NCI-H345 treated with DMSO at 0.1 percent for 48 hours (cell line): Measurements from ENCODE around the gene OR1J4.
"Not testable (repeated sequence)": the region's sequence is repeated elsewhere in the genome, so short reads cannot be mapped to it uniquely, and the experiment has no call there.

Source experiments
- DNase-seq: peaks from one replicate; lab custom pipeline; 2025; ENCODE audit not compliant: unreplicated experiment; lab: John Stamatoyannopoulos, UW

OR1J4 gene

GRCh38 chr9:122518841-122519240 lies at the start of gene OR1J4:
Gene OR1J4, plus strand, starts transcription at chr9:122519141. Its CDS starts 0 bp downstream, at chr9:122519141.
- DNase-seq, result no peak

GRCh38 chr9:122474561-122474960 lies 44.4 kb upstream of the OR1J4 start:
- no peak for DNase-seq

- no peak for DNase-seq
Observed at GRCh38 chr9:122475717-122476116, 43.2 kb upstream of the OR1J4 start.

GRCh38 chr9:122477346-122477745 lies 41.6 kb upstream of the OR1J4 start:
- no peak for DNase-seq

GRCh38 chr9:122477826-122478225 lies 41.1 kb upstream of the OR1J4 start, which contains the start of gene OR1J1:
Gene OR1J1, minus strand, starts transcription at chr9:122477926. Its CDS starts 0 bp downstream, at chr9:122477926.
- DNase-seq, result no peak

- no peak for DNase-seq
Observed at GRCh38 chr9:122479062-122479461, 39.9 kb upstream of the OR1J4 start.

GRCh38 chr9:122498883-122499288 lies 20.1 kb upstream of the OR1J4 start:
- DNase-seq, result no peak

GRCh38 chr9:122506964-122507363 lies 12.0 kb upstream of the OR1J4 start:
- DNase-seq, result no peak

GRCh38 chr9:122510502-122510901 lies 8.4 kb upstream of the OR1J4 start, which contains the start of gene OR1J2:
Gene OR1J2, plus strand, starts transcription at chr9:122510802. Its CDS starts 0 bp downstream, at chr9:122510802.
- no peak for DNase-seq

GRCh38 chr9:122518226-122518625 lies 715 bp upstream of the OR1J4 start:
- no peak for DNase-seq

- DNase-seq, result no peak
Observed at GRCh38 chr9:122519376-122519775, 435 bp downstream of the OR1J4 start.

GRCh38 chr9:122526602-122527001 lies 7.7 kb downstream of the OR1J4 start:
- DNase-seq, result no peak

- no peak for DNase-seq
Observed at GRCh38 chr9:122527193-122527592, 8.3 kb downstream of the OR1J4 start, which contains the start of gene OR1N1. Gene OR1N1, minus strand, starts transcription at chr9:122527293. Its CDS starts 0 bp downstream, at chr9:122527293.

GRCh38 chr9:122531157-122531556 lies 12.2 kb downstream of the OR1J4 start:
- not testable (repeated sequence) for DNase-seq

GRCh38 chr9:122536134-122536533 lies 17.2 kb downstream of the OR1J4 start:
- no peak for DNase-seq

- DNase-seq, result not testable (repeated sequence)
Observed at GRCh38 chr9:122537066-122537465, 18.1 kb downstream of the OR1J4 start.

GRCh38 chr9:122538757-122539156 lies 19.8 kb downstream of the OR1J4 start:
- DNase-seq, result no peak

- DNase-seq, result no peak
Observed at GRCh38 chr9:122546196-122546595, 27.3 kb downstream of the OR1J4 start.

GRCh38 chr9:122551371-122551770 lies 32.4 kb downstream of the OR1J4 start:
- no peak for DNase-seq

GRCh38 chr9:122552812-122553211 lies 33.9 kb downstream of the OR1J4 start, which contains the start of gene OR1N2:
Gene OR1N2, plus strand, starts transcription at chr9:122553112. Its CDS starts 100 bp downstream, at chr9:122553212.
- DNase-seq, result no peak

GRCh38 chr9:122561446-122561845 lies 42.5 kb downstream of the OR1J4 start:
- no peak for DNase-seq

- no peak for DNase-seq
Observed at GRCh38 chr9:122562134-122562760, 43.3 kb downstream of the OR1J4 start.

- DNase-seq, result no peak
Observed at GRCh38 chr9:122567901-122568300, 49.0 kb downstream of the OR1J4 start.
